Loucy (cell line): ENCODE results near the gene ZBED1.

Experiments
- EZH2phosphoT487 ChIP-seq: fragments of 200-600 bp; IDR thresholded peaks from 2 replicates; pipeline ENCODE4 v1.6.1; 2018; ENCODE audit warnings: antibody characterized with exemption, mild to moderate bottlenecking, moderate library complexity, borderline replicate concordance
- TF ChIP-seq, protein P1 (sequence below): fragments of 200-600 bp; sonication (generic); conservative IDR thresholded peaks from 2 replicates; pipeline ENCODE4 v1.5.1; 2014; ENCODE audit warnings: mild to moderate bottlenecking, antibody characterized with exemption, low read length

DNA sequence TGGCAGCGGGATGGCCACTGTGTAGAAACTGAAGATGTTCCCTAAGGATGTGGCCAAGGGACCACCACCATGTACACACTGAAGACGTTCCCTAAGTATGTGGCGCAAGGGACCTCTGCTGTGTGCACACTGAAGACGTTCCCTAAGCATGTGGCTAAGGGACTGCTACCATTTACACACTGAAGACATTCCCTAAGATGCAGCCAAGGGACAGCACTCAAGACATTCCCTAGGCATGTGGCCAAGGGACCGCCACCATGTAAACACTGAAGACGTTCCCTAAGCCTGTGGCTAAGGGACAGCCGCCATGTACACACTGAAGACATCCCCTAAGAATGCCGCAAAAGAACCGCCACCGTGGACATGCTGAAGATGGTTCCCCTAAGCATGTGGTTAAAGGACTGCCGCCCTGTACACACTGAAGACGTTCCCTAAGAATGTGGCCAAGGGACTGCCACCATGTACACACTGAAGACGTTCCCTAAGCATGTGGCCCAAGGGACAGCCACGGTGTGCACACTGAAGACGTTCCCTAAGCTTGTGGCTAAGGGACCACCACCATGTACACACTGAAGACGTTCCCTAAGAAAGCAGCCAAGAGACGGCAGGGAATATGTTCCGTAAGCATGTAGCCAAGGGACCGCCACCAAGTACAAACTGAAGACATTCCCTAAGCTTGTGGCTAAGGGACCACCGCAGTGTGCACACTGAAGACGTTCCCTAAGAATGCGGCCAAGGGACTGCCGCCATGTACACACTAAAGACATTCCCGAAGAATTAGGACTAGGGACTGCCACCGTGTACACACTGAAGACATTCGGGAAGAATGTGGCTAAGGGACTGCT lies 43.3 kb downstream of the ZBED1 start:
- TF ChIP-seq EZH2phosphoT487 = no peak
- TF ChIP-seq, protein P1, sequence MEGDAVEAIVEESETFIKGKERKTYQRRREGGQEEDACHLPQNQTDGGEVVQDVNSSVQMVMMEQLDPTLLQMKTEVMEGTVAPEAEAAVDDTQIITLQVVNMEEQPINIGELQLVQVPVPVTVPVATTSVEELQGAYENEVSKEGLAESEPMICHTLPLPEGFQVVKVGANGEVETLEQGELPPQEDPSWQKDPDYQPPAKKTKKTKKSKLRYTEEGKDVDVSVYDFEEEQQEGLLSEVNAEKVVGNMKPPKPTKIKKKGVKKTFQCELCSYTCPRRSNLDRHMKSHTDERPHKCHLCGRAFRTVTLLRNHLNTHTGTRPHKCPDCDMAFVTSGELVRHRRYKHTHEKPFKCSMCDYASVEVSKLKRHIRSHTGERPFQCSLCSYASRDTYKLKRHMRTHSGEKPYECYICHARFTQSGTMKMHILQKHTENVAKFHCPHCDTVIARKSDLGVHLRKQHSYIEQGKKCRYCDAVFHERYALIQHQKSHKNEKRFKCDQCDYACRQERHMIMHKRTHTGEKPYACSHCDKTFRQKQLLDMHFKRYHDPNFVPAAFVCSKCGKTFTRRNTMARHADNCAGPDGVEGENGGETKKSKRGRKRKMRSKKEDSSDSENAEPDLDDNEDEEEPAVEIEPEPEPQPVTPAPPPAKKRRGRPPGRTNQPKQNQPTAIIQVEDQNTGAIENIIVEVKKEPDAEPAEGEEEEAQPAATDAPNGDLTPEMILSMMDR = no peak
